Measurements from ENCODE around the gene ANAPC10.

The ANAPC10 gene

GRCh38 chr4:145101091-145101490, 3.1 kb upstream of the ANAPC10 start:
- Histone ChIP-seq H3K27me3 (ENCODE audit: control insufficient read depth in 1 of 2, insufficient read depth in 2 of 2, low read length in 2 of 2) (no peaks in the 10 kb centered on the region), H3K4me3 (ENCODE audit: low read depth in 1 of 2, low read length in 2 of 2) (no peak overlapping the region), H3K27ac (ENCODE audit: low read depth, low read length) (no peak overlapping the region), H3K9ac (ENCODE audit: low read length) (no peak overlapping the region), H3K4me1 (ENCODE audit: insufficient read depth, low read length) (peaks cover 19% of the 10 kb centered on the region), H3K9me3 (ENCODE audit: low read length) (no peaks in the 10 kb centered on the region), H3K36me3 (ENCODE audit: insufficient read depth, low read length) (peaks cover 2% of the 10 kb centered on the region)

DNA sequence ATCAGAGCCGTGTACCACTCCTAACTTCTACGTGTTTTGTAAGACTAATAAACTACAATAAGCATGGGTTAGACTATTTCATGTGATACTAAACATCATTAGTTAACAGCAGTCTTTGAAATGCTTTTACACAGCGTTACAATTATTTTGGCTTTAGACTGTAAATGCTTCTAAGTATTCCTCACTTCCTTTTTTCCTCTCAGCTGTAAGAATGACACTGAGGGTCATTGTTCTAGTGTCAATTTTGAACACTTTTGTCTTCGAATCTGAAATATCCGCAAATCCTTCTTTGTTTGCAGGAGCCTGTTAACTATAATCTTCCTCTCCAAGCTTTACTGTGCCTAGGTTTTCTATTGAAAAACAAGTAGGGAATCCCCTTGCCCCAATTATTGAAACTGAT, 1.7 kb upstream of the ANAPC10 start:
- peaks cover 8% of the 10 kb centered on the region for H3K36me3 ChIP-seq (ENCODE audit: insufficient read depth, low read length)
- no peak overlapping the region for H3K27ac ChIP-seq (ENCODE audit: low read depth, low read length)
- H3K9me3 ChIP-seq (ENCODE audit: low read length): no peaks in the 10 kb centered on the region
- no peaks in the 10 kb centered on the region for H3K27me3 ChIP-seq (ENCODE audit: control insufficient read depth in 1 of 2, insufficient read depth in 2 of 2, low read length in 2 of 2)
- no peak overlapping the region for H3K9ac ChIP-seq (ENCODE audit: low read length)
- peak overlapping the region in 1 of 2 donors; percentile 94 for H3K4me3 ChIP-seq (ENCODE audit: low read depth in 1 of 2, low read length in 2 of 2)
- H3K4me1 ChIP-seq (ENCODE audit: insufficient read depth, low read length): peaks cover 19% of the 10 kb centered on the region

GRCh38 chr4:145098675-145099037, 660 bp upstream of the ANAPC10 start:
- H3K27me3 ChIP-seq (ENCODE audit: control insufficient read depth in 1 of 2, insufficient read depth in 2 of 2, low read length in 2 of 2): no peaks in the 10 kb centered on the region

GRCh38 chr4:145097331-145097820, 620 bp downstream of the ANAPC10 start:
- Histone ChIP-seq H3K4me3 (ENCODE audit: low read depth in 1 of 2, low read length in 2 of 2) (peak overlapping the region; percentile 88 to 94), H3K4me1 (ENCODE audit: insufficient read depth, low read length) (peaks cover 19% of the 10 kb centered on the region), H3K9me3 (ENCODE audit: low read length) (no peaks in the 10 kb centered on the region), H3K27me3 (ENCODE audit: control insufficient read depth in 1 of 2, insufficient read depth in 2 of 2, low read length in 2 of 2) (no peaks in the 10 kb centered on the region), H3K27ac (ENCODE audit: low read depth, low read length) (peak overlapping the region; percentile 93), H3K9ac (ENCODE audit: low read length) (peak overlapping the region; percentile 74), H3K36me3 (ENCODE audit: insufficient read depth, low read length) (peaks cover 30% of the 10 kb centered on the region)

More at GRCh38 chr4:145098675-145099037, 660 bp upstream of the ANAPC10 start:
- Histone ChIP-seq H3K36me3 (ENCODE audit: insufficient read depth, low read length) (peaks cover 18% of the 10 kb centered on the region), H3K4me1 (ENCODE audit: insufficient read depth, low read length) (peaks cover 19% of the 10 kb centered on the region), H3K27ac (ENCODE audit: low read depth, low read length) (peak overlapping the region; percentile 93), H3K9ac (ENCODE audit: low read length) (peak overlapping the region; percentile 74), H3K9me3 (ENCODE audit: low read length) (no peaks in the 10 kb centered on the region), H3K4me3 (ENCODE audit: low read depth in 1 of 2, low read length in 2 of 2) (peak overlapping the region; percentile 88 to 94)

DNA sequence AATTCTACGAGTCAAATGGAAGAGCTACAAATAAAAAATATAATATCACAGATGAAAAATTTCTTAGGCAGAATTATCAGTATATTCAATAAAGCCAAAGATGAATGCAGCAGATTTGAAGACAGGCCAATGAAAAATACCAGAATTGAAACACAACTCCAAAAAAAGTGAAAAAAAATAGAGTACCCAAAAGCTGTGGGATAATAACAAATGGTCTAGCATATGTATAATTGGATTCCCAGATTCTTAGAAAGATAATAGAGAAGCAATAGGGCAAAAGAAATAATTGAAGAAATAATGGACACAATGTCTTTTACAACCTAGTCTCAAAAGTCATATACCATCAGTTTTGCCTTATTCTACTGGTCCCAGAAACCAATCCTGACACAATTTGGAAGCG, 4.4 kb downstream of the ANAPC10 start:
- H3K4me1 ChIP-seq (ENCODE audit: insufficient read depth, low read length): peaks cover 9% of the 10 kb centered on the region
- H3K9ac ChIP-seq (ENCODE audit: low read length): no peak overlapping the region
- no peaks in the 10 kb centered on the region for H3K27me3 ChIP-seq (ENCODE audit: control insufficient read depth in 1 of 2, insufficient read depth in 2 of 2, low read length in 2 of 2)
- peaks cover 36% of the 10 kb centered on the region for H3K36me3 ChIP-seq (ENCODE audit: insufficient read depth, low read length)
- no peaks in the 10 kb centered on the region for H3K9me3 ChIP-seq (ENCODE audit: low read length)
- no peak overlapping the region for H3K4me3 ChIP-seq (ENCODE audit: low read depth in 1 of 2, low read length in 2 of 2)
- no peak overlapping the region for H3K27ac ChIP-seq (ENCODE audit: low read depth, low read length)

GRCh38 chr4:145090380-145090779, 7.6 kb downstream of the ANAPC10 start:
- Histone ChIP-seq H3K27me3 (ENCODE audit: control insufficient read depth in 1 of 2, insufficient read depth in 2 of 2, low read length in 2 of 2) (no peaks in the 10 kb centered on the region), H3K9ac (ENCODE audit: low read length) (no peak overlapping the region), H3K36me3 (ENCODE audit: insufficient read depth, low read length) (peaks cover 40% of the 10 kb centered on the region), H3K27ac (ENCODE audit: low read depth, low read length) (no peak overlapping the region), H3K4me1 (ENCODE audit: insufficient read depth, low read length) (no peaks in the 10 kb centered on the region), H3K4me3 (ENCODE audit: low read depth in 1 of 2, low read length in 2 of 2) (no peak overlapping the region), H3K9me3 (ENCODE audit: low read length) (no peaks in the 10 kb centered on the region)

GRCh38 chr4:145083891-145084605, 13.9 kb downstream of the ANAPC10 start:
- H3K36me3 ChIP-seq (ENCODE audit: insufficient read depth, low read length): peaks cover 4% of the 10 kb centered on the region
- H3K9me3 ChIP-seq (ENCODE audit: low read length): no peaks in the 10 kb centered on the region
- no peaks in the 10 kb centered on the region for H3K4me1 ChIP-seq (ENCODE audit: insufficient read depth, low read length)
- no peak overlapping the region for H3K27ac ChIP-seq (ENCODE audit: low read depth, low read length)
- H3K4me3 ChIP-seq (ENCODE audit: low read depth in 1 of 2, low read length in 2 of 2): no peak overlapping the region
- no peaks in the 10 kb centered on the region for H3K27me3 ChIP-seq (ENCODE audit: control insufficient read depth in 1 of 2, insufficient read depth in 2 of 2, low read length in 2 of 2)
- H3K9ac ChIP-seq (ENCODE audit: low read length): no peak overlapping the region

GRCh38 chr4:145081756-145082155, 16.2 kb downstream of the ANAPC10 start:
- H3K9me3 ChIP-seq (ENCODE audit: low read length): no peaks in the 10 kb centered on the region
- no peaks in the 10 kb centered on the region for H3K4me1 ChIP-seq (ENCODE audit: insufficient read depth, low read length)
- H3K4me3 ChIP-seq (ENCODE audit: low read depth in 1 of 2, low read length in 2 of 2): no peak overlapping the region
- H3K27me3 ChIP-seq (ENCODE audit: control insufficient read depth in 1 of 2, insufficient read depth in 2 of 2, low read length in 2 of 2): no peaks in the 10 kb centered on the region
- no peaks in the 10 kb centered on the region for H3K36me3 ChIP-seq (ENCODE audit: insufficient read depth, low read length)
- no peak overlapping the region for H3K27ac ChIP-seq (ENCODE audit: low read depth, low read length)
- H3K9ac ChIP-seq (ENCODE audit: low read length): no peak overlapping the region

DNA sequence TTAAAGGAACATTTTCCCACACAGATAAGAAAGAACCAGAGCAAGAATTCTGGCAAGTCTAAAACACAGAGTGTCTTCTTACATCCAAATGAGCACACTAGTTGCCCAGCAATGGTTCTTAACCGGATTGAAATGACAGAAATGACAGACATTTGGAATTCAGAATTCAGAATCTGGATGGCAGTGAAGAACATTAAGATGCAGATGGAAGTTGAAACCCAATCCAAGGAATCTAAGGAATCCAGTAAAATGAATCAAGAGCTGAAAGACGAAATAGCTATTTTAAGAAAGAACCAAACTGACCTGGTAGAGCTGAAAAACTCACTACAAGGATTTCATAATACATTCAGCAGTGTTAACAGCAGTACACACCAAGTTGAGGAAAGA, 21.5 kb downstream of the ANAPC10 start:
- Histone ChIP-seq H3K36me3 (ENCODE audit: insufficient read depth, low read length) (no peaks in the 10 kb centered on the region), H3K4me1 (ENCODE audit: insufficient read depth, low read length) (no peaks in the 10 kb centered on the region), H3K27ac (ENCODE audit: low read depth, low read length) (no peak overlapping the region), H3K4me3 (ENCODE audit: low read depth in 1 of 2, low read length in 2 of 2) (no peak overlapping the region), H3K27me3 (ENCODE audit: control insufficient read depth in 1 of 2, insufficient read depth in 2 of 2, low read length in 2 of 2) (no peaks in the 10 kb centered on the region), H3K9me3 (ENCODE audit: low read length) (no peaks in the 10 kb centered on the region), H3K9ac (ENCODE audit: low read length) (no peak overlapping the region)

DNA sequence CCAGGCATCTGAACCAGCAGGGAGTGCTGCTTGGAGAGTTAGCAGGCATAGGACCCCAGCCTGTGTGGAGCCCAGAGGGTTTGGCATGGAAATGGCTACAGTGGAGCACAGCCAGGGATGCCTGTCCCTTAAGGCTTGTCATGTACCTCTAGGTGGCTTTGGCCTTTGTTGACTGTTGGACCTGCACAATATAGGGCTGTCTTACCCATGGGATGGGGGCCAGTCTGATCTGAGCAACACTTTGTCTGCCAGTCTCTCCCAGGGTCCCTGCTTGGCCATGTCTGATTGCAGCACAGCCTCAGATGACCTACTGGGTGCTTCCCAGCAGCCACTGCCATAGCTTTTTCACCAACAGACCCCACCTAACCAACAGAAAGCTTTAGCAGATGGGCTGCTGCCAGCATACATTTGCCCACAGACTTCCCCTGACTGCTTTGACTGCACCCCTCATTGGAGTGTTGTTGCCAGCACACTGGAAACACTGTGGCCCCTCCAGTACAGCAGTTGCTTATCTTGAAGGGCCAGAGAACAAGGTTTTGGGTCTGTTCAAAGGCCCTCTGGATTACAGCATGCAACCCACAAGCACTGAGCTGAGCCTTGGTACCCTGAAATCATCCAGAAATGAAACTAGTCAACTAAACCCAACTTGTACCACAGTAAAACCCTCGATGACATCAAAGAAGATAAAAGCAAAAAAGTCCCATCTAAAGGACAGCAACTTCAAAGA, 22.1 kb downstream of the ANAPC10 start:
- H3K4me1 ChIP-seq (ENCODE audit: insufficient read depth, low read length): no peaks in the 10 kb centered on the region
- no peaks in the 10 kb centered on the region for H3K27me3 ChIP-seq (ENCODE audit: control insufficient read depth in 1 of 2, insufficient read depth in 2 of 2, low read length in 2 of 2)
- no peak overlapping the region for H3K9ac ChIP-seq (ENCODE audit: low read length)
- H3K9me3 ChIP-seq (ENCODE audit: low read length): no peaks in the 10 kb centered on the region
- H3K36me3 ChIP-seq (ENCODE audit: insufficient read depth, low read length): no peaks in the 10 kb centered on the region
- no peak overlapping the region for H3K27ac ChIP-seq (ENCODE audit: low read depth, low read length)
- no peak overlapping the region for H3K4me3 ChIP-seq (ENCODE audit: low read depth in 1 of 2, low read length in 2 of 2)

DNA sequence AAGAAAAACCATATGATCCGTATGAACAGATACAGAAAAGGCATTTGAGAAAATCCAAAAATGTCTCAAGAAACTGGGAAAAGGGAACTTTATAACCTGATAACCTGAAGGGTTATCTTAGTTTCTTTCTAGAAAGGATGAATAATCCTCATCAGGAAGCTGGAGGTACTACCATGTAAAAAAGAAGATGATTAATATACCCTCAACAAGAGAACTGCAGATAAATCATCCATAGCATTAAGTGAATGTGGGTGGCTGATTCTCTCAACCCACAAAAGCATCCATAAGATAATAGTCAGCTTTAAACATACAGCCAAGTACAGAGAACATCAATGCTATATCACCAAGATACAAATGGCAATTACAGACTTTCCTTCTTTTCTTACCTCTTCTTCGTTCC, 26.4 kb downstream of the ANAPC10 start:
- H3K9me3 ChIP-seq (ENCODE audit: low read length): no peaks in the 10 kb centered on the region
- no peak overlapping the region for H3K4me3 ChIP-seq (ENCODE audit: low read depth in 1 of 2, low read length in 2 of 2)
- H3K4me1 ChIP-seq (ENCODE audit: insufficient read depth, low read length): no peaks in the 10 kb centered on the region
- H3K36me3 ChIP-seq (ENCODE audit: insufficient read depth, low read length): no peaks in the 10 kb centered on the region
- H3K27me3 ChIP-seq (ENCODE audit: control insufficient read depth in 1 of 2, insufficient read depth in 2 of 2, low read length in 2 of 2): no peaks in the 10 kb centered on the region
- H3K27ac ChIP-seq (ENCODE audit: low read depth, low read length): no peak overlapping the region
- H3K9ac ChIP-seq (ENCODE audit: low read length): no peak overlapping the region
